Mesenchymal stem cell (in vitro differentiated cells and primary cell): ENCODE measurements around the gene MARK3.

Experiments used
- DNase-seq: peaks from one replicate; pipeline ENCODE4 v3.0.0-alpha.2; 2013
- H2AFZ ChIP-seq: one replicate; pipeline ENCODE4 v1.6.1; 2013; ENCODE audit warnings: low read depth, mild to moderate bottlenecking, control low read depth, inconsistent platforms, low read length, moderate library complexity
- H2AK5ac ChIP-seq: 2 replicates; pipeline ENCODE4 v1.6.1; 2013; ENCODE audit warnings: low read length, moderate library complexity, mild to moderate bottlenecking, inconsistent platforms; ENCODE audit not compliant: severe bottlenecking
- H2BK120ac ChIP-seq: one replicate; pipeline ENCODE4 v1.6.1; 2013; ENCODE audit warnings: low read depth, mild to moderate bottlenecking, inconsistent platforms, low read length, moderate library complexity
- H2BK12ac ChIP-seq, 2 experiments: one replicate each; pipeline ENCODE4 v1.6.1; 2013; ENCODE audit warnings: inconsistent platforms in 2 of 2, low read length in 2 of 2, mild to moderate bottlenecking in 2 of 2, moderate library complexity in 2 of 2, control low read depth in 1 of 2
- H2BK15ac ChIP-seq: one replicate; pipeline ENCODE4 v1.6.1; 2013; ENCODE audit warnings: mild to moderate bottlenecking, low read depth, inconsistent platforms; ENCODE audit not compliant: poor library complexity, severe bottlenecking
- H2BK5ac ChIP-seq: 2 replicates; pipeline ENCODE4 v1.6.1; 2013; ENCODE audit warnings: low read depth, mild to moderate bottlenecking, low read length, control low read depth, inconsistent platforms; ENCODE audit not compliant: poor library complexity, severe bottlenecking
- H3K14ac ChIP-seq, 2 experiments: one replicate each; pipeline ENCODE4 v1.6.1; 2013; ENCODE audit warnings: inconsistent platforms in 2 of 2, low read length in 2 of 2, control low read depth in 1 of 2, mild to moderate bottlenecking in 1 of 2, moderate library complexity in 1 of 2
- H3K18ac ChIP-seq, 2 experiments: one replicate each; pipeline ENCODE4 v1.6.1; 2013; ENCODE audit warnings: inconsistent platforms in 2 of 2, low read length in 2 of 2, control low read depth in 1 of 2, low read depth in 1 of 2, mild to moderate bottlenecking in 1 of 2
- H3K23ac ChIP-seq, 2 experiments: one replicate each; pipeline ENCODE4 v1.6.1; 2013; ENCODE audit warnings: inconsistent platforms in 2 of 2, low read length in 2 of 2, mild to moderate bottlenecking in 2 of 2, moderate library complexity in 2 of 2, control low read depth in 1 of 2
- H3K27ac ChIP-seq: 2 replicates; pipeline ENCODE4 v1.5.1; 2013; ENCODE audit warnings: mild to moderate bottlenecking, moderate library complexity, low read length, control low read depth, inconsistent platforms; ENCODE audit not compliant: poor library complexity, severe bottlenecking
- H3K27me3 ChIP-seq, 2 experiments: 2 replicates each; pipeline versions ENCODE4 v1.6.1 to v1.7.0; 2013; ENCODE audit warnings: low read length in 2 of 2, mild to moderate bottlenecking in 2 of 2, moderate library complexity in 2 of 2, control low read depth in 1 of 2, inconsistent platforms in 1 of 2; ENCODE audit not compliant: control insufficient read depth in 1 of 2, insufficient read depth in 1 of 2
- H3K36me3 ChIP-seq, 2 experiments: 2 replicates each; pipeline versions ENCODE4 v1.6.1 to v1.7.0; 2013; ENCODE audit warnings: low read length in 2 of 2, control low read depth in 1 of 2, inconsistent platforms in 1 of 2, low read depth in 1 of 2, mild to moderate bottlenecking in 1 of 2; ENCODE audit not compliant: insufficient read depth in 2 of 2, control insufficient read depth in 1 of 2
- H3K4ac ChIP-seq, 2 experiments: one replicate each; pipeline ENCODE4 v1.6.1; 2013; ENCODE audit warnings: inconsistent platforms in 2 of 2, low read length in 2 of 2, mild to moderate bottlenecking in 2 of 2, moderate library complexity in 2 of 2, control low read depth in 1 of 2, low read depth in 1 of 2
- H3K4me1 ChIP-seq: 2 replicates; pipeline ENCODE4 v1.6.1; 2013; ENCODE audit warnings: low read depth, low read length, control low read depth; ENCODE audit not compliant: control insufficient read depth, insufficient read depth
- H3K4me2 ChIP-seq: 2 replicates; pipeline ENCODE4 v1.6.1; 2013; ENCODE audit warnings: low read length, mild to moderate bottlenecking, inconsistent platforms; ENCODE audit not compliant: poor library complexity, severe bottlenecking
- H3K4me3 ChIP-seq, 2 experiments: 2 replicates each; pipeline versions ENCODE4 v1.5.1 to v1.7.0; 2013; ENCODE audit warnings: low read length in 2 of 2, mild to moderate bottlenecking in 2 of 2, control low read depth in 1 of 2, low read depth in 1 of 2; ENCODE audit not compliant: insufficient read depth in 1 of 2
- H3K79me1 ChIP-seq: replicated peaks from 2 replicates; pipeline ENCODE4 v1.6.1; 2013; ENCODE audit warnings: mild to moderate bottlenecking, control low read depth, low read length, inconsistent platforms; ENCODE audit not compliant: poor library complexity, severe bottlenecking
- H3K9ac ChIP-seq: 2 replicates; pipeline ENCODE4 v1.7.0; 2013; ENCODE audit warnings: mild to moderate bottlenecking, low read length, moderate library complexity
- H3K9me3 ChIP-seq: 2 replicates; pipeline ENCODE4 v1.7.0; 2013; ENCODE audit warnings: mild to moderate bottlenecking, low read length; ENCODE audit not compliant: control insufficient read depth
- H4K8ac ChIP-seq: one replicate; pipeline ENCODE4 v1.6.1; 2013; ENCODE audit warnings: inconsistent platforms, mild to moderate bottlenecking, low read length, moderate library complexity
- H4K91ac ChIP-seq: one replicate; pipeline ENCODE4 v1.6.1; 2013; ENCODE audit warnings: mild to moderate bottlenecking, low read length, inconsistent platforms
- WGBS: methylation state at CpG from one replicate; pipeline ENCODE4 v1.1.7; 2013; ENCODE audit warnings: mixed read lengths; 5-methylcytosine and 5-hydroxymethylcytosine counted together

MARK3 gene

GRCh38 chr14:103514596-103515421 lies 129.6 kb downstream of the MARK3 start:
- H3K79me1 ChIP-seq: peaks cover 6% of the 10 kb centered on the region
- H3K27ac ChIP-seq: no peak overlapping the region
- no peak overlapping the region for H3K9ac ChIP-seq
- no peak overlapping the region for H3K4ac ChIP-seq
- no peaks in the 10 kb centered on the region for H3K9me3 ChIP-seq
- H4K8ac ChIP-seq: no peak overlapping the region
- WGBS: 89% methylated on average over 18 of the region's 18 CpGs
- no peak overlapping the region for H2BK5ac ChIP-seq
- H3K4me2 ChIP-seq: no peak overlapping the region
- no peak overlapping the region for H2BK15ac ChIP-seq
- no peak overlapping the region for H2AFZ ChIP-seq
- no peak overlapping the region for H2AK5ac ChIP-seq
- H3K27me3 ChIP-seq: no peaks in the 10 kb centered on the region
- H3K36me3 ChIP-seq: peaks cover 38 to 44% of the 10 kb centered on the region in 2 experiments
- no peak overlapping the region for H2BK120ac ChIP-seq
- peaks cover 32% of the 10 kb centered on the region for H3K4me1 ChIP-seq
- H3K18ac ChIP-seq: no peak overlapping the region
- H4K91ac ChIP-seq: peak overlapping the region; percentile 9
- H3K4me3 ChIP-seq: no peak overlapping the region
- H2BK12ac ChIP-seq: peak overlapping the region in 1 of 2 experiments; percentile 24
- H3K14ac ChIP-seq: no peak overlapping the region
- DNase-seq: no peak
- H3K23ac ChIP-seq: no peak overlapping the region

DNA sequence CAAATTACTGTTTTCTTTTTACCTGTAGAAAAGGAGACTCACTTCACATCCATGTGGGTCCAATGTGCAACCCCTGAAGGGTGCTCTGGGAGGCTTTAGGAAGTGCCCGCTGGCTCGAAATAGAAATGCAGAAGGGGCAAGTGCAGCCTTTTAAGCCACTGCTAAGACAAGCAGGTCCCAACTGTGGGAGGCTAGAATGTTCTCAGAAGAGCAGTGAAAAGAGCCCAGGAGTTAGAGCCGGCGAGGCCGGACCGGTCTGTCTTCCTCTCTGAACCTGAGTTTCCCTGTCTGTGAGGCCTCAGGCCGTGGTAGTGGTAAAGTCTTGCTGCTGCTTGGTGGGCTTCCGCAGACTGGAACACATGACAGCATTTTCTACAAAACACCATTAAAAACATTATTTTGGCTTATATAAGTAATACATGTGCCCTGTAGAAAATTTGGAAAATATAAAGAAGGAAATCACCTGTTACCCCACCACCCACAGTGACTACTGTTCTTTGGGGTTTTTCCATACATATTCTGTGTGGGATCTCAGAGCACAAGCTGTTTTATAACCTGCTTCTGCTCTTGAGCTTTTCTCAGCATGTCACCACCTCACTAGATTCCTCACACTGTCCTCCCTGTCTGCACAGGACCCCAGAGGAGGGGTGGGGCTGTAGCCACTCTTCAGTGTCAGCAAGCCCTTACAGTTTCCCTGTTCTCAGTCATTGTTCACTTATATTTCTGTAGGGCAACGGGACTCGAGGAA lies 131.4 kb downstream of the MARK3 start:
- H3K4ac ChIP-seq: no peak overlapping the region
- H3K79me1 ChIP-seq: no peaks in the 10 kb centered on the region
- H3K4me2 ChIP-seq: no peak overlapping the region
- no peak overlapping the region for H4K8ac ChIP-seq
- no peak overlapping the region for H2BK12ac ChIP-seq
- no peak overlapping the region for H2AFZ ChIP-seq
- DNase-seq: no peak
- H3K27ac ChIP-seq: no peak overlapping the region
- no peak overlapping the region for H4K91ac ChIP-seq
- H3K27me3 ChIP-seq: no peaks in the 10 kb centered on the region
- H3K4me1 ChIP-seq: peaks cover 44% of the 10 kb centered on the region
- H3K18ac ChIP-seq: no peak overlapping the region
- H3K36me3 ChIP-seq: peaks cover 20 to 27% of the 10 kb centered on the region in 2 experiments
- H2BK5ac ChIP-seq: no peak overlapping the region
- H2BK120ac ChIP-seq: no peak overlapping the region
- H3K14ac ChIP-seq: no peak overlapping the region
- no peak overlapping the region for H3K23ac ChIP-seq
- no peak overlapping the region for H3K9ac ChIP-seq
- H2BK15ac ChIP-seq: no peak overlapping the region
- no peaks in the 10 kb centered on the region for H3K9me3 ChIP-seq
- no peak overlapping the region for H3K4me3 ChIP-seq
- WGBS: 77% methylated on average over 8 of the region's 10 CpGs
- H2AK5ac ChIP-seq: no peak overlapping the region

GRCh38 chr14:103517174-103517566 lies 132.0 kb downstream of the MARK3 start:
- Histone ChIP-seq H3K9ac (peak overlapping the region; percentile 71), H3K18ac (no peak overlapping the region), H2BK15ac (no peak overlapping the region), H3K27me3 (peaks cover 2 to 3% of the 10 kb centered on the region in 2 experiments), H3K36me3 (peaks cover 19 to 23% of the 10 kb centered on the region in 2 experiments), H3K23ac (no peak overlapping the region), H2BK120ac (no peak overlapping the region), H3K4me3 (no peak overlapping the region), H3K4me2 (no peak overlapping the region), H2AK5ac (no peak overlapping the region), H2BK5ac (no peak overlapping the region), H2BK12ac (no peak overlapping the region), H3K4me1 (peaks cover 49% of the 10 kb centered on the region), H3K27ac (no peak overlapping the region), H3K9me3 (no peaks in the 10 kb centered on the region), H3K4ac (no peak overlapping the region), H3K79me1 (no peaks in the 10 kb centered on the region), H4K8ac (no peak overlapping the region), H2AFZ (no peak overlapping the region), H4K91ac (no peak overlapping the region), H3K14ac (no peak overlapping the region)
- DNase-seq: no peak
- 84% methylated on average over 10 of the region's 10 CpGs for WGBS

DNA sequence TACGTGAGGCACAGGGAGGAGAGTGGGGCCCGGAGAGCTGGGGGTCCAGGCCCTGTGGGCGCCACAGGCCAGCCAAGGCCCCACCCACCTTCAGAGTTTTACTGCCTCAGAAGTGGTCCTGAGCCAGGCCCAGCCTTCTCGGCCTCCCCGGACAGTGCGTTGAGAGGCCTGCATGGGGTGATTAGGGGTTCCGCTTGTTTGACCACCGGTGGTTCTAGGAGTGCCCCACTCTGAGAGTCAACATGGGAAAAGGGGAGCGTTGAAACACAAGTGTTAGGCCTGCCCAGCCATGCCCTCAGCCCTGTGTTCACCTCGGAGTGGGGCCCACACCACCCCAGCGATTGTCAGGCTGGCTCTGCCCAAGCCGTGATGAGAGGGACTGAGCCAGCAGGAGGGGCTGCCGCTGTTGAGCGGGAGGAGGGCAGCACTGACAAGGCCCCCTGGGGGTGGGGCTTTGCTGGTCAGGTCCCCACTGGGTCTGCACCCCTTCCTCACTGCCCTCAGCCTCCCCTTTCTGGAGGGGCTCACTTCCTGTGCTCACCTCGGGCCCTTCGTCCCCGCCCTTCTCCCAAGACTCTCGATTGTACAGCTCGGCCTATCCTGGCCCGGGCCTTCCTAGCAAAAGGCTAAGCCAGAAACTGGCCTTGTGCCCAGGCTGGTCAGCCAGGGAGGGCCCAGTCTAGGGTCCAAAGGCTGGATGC lies 132.7 kb downstream of the MARK3 start:
- H3K4ac ChIP-seq: no peak overlapping the region
- no peak overlapping the region for H3K18ac ChIP-seq
- H2BK5ac ChIP-seq: no peak overlapping the region
- peak overlapping the region; percentile 34 for H4K91ac ChIP-seq
- H3K4me3 ChIP-seq: no peak overlapping the region
- H4K8ac ChIP-seq: peak overlapping the region; percentile 0
- no peaks in the 10 kb centered on the region for H3K79me1 ChIP-seq
- H3K4me1 ChIP-seq: peaks cover 49% of the 10 kb centered on the region
- WGBS: 70% methylated on average over 20 of the region's 20 CpGs
- H3K27ac ChIP-seq: no peak overlapping the region
- H3K27me3 ChIP-seq: peaks cover 4% of the 10 kb centered on the region in 2 experiments
- no peaks in the 10 kb centered on the region for H3K9me3 ChIP-seq
- H2BK12ac ChIP-seq: no peak overlapping the region
- H2BK120ac ChIP-seq: no peak overlapping the region
- DNase-seq: no peak
- peaks cover 15 to 18% of the 10 kb centered on the region in 2 experiments for H3K36me3 ChIP-seq
- H2BK15ac ChIP-seq: no peak overlapping the region
- H2AFZ ChIP-seq: no peak overlapping the region
- no peak overlapping the region for H2AK5ac ChIP-seq
- H3K23ac ChIP-seq: no peak overlapping the region
- H3K9ac ChIP-seq: peak overlapping the region; percentile 71
- no peak overlapping the region for H3K14ac ChIP-seq
- H3K4me2 ChIP-seq: no peak overlapping the region
